HEK293T (cell line): ENCODE results near the gene GET3.

Experiments used
- CTCF ChIA-PET: fragments of 350-600 bp; formaldehyde crosslinking; extraction: SDS; loops from one replicate; lab custom pipeline; 2021; ENCODE audit warnings: antibody characterized with exemption, inconsistent platforms; lab: Yijun Ruan, JAX
- POLR2A ChIA-PET: fragments of 350-600 bp; formaldehyde crosslinking; extraction: SDS; loops from one replicate; lab custom pipeline; 2020; ENCODE audit warnings: antibody characterized with exemption, inconsistent platforms; lab: Yijun Ruan, JAX
- DNase-seq: peaks from one replicate; pipeline ENCODE4 v3.0.0; 2012; ENCODE audit warnings: mixed read lengths; ENCODE audit errors: extremely low spot score
- ARNT ChIP-seq: fragments of 450-650 bp; IDR thresholded peaks from 2 replicates; pipeline ENCODE4 v1.6.1; 2017; ENCODE audit warnings: mild to moderate bottlenecking
- BHLHE40 ChIP-seq: fragments of 450-650 bp; IDR thresholded peaks from 2 replicates; pipeline ENCODE4 v1.6.1; 2016; ENCODE audit warnings: mild to moderate bottlenecking, moderate library complexity, borderline replicate concordance
- CTBP1 ChIP-seq: fragments of 450-650 bp; IDR thresholded peaks from 2 replicates; pipeline ENCODE4 v1.6.1; 2016; ENCODE audit warnings: borderline replicate concordance
- ELF4 ChIP-seq: fragments of 450-650 bp; IDR thresholded peaks from 2 replicates; pipeline ENCODE4 v1.6.1; 2017; ENCODE audit warnings: antibody characterized with exemption
- FOXA1 ChIP-seq: fragments of 450-650 bp; IDR thresholded peaks from 2 replicates; pipeline ENCODE4 v1.6.1; 2016; ENCODE audit warnings: mild to moderate bottlenecking
- FOXK2 ChIP-seq: fragments of 450-650 bp; IDR thresholded peaks from 2 replicates; pipeline ENCODE4 v1.6.1; 2016; ENCODE audit warnings: mild to moderate bottlenecking
- FOXM1 ChIP-seq: fragments of 450-650 bp; IDR thresholded peaks from 2 replicates; pipeline ENCODE4 v1.6.1; 2017; ENCODE audit warnings: mild to moderate bottlenecking, borderline replicate concordance
- HDGF ChIP-seq: fragments of 450-650 bp; IDR thresholded peaks from 2 replicates; pipeline ENCODE4 v1.6.1; 2017; ENCODE audit warnings: antibody characterized with exemption, borderline replicate concordance
- L3MBTL2 ChIP-seq: fragments of 450-650 bp; conservative IDR thresholded peaks from 2 replicates; pipeline ENCODE4 v1.6.1; 2016; ENCODE audit warnings: mild to moderate bottlenecking
- LEF1 ChIP-seq: fragments of 450-650 bp; IDR thresholded peaks from 2 replicates; pipeline ENCODE4 v1.6.1; 2017; ENCODE audit warnings: mild to moderate bottlenecking, borderline replicate concordance
- NFRKB ChIP-seq: fragments of 450-650 bp; IDR thresholded peaks from 2 replicates; pipeline ENCODE4 v1.6.1; 2016; ENCODE audit warnings: mild to moderate bottlenecking, moderate library complexity
- SP1 ChIP-seq: fragments of 450-650 bp; IDR thresholded peaks from 2 replicates; pipeline ENCODE4 v1.6.1; 2017
- SUZ12 ChIP-seq: fragments of 450-650 bp; IDR thresholded peaks from 2 replicates; pipeline ENCODE4 v1.6.1; 2016; ENCODE audit warnings: mild to moderate bottlenecking
- TARDBP ChIP-seq: fragments of 450-650 bp; IDR thresholded peaks from 2 replicates; pipeline ENCODE4 v1.6.1; 2016
- ZNF384 ChIP-seq: fragments of 450-650 bp; IDR thresholded peaks from 2 replicates; pipeline ENCODE4 v1.6.1; 2016
- TF ChIP-seq, protein P1 (sequence below): fragments of 450-650 bp; IDR thresholded peaks from 2 replicates; pipeline ENCODE4 v1.6.1; 2016

The GET3 gene

DNA sequence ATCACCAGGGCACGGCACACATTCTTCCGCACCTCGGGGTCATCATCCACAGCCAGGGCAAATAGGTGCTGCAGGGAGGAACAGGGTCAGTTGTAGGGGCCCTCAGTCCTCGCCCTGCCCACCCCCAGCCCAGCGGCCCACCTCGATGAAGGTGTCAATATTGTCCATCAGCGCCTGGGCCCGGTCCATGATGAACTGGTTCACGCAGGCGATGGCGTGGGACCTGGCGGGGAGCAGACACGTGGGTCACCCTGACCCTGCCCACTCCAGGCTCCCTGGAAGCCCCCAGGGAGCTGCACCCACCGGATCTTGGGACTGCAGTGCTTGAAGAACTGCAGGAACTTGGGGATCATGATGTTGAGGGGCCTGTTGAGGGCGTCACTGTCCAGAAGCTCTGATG, 22.2 kb upstream of the GET3 start:
- POLR2A ChIA-PET = no interaction called here
- no peak for TF ChIP-seq ZNF384
- no peak for TF ChIP-seq FOXA1
- TF ChIP-seq HDGF = no peak
- TF ChIP-seq, protein P1, sequence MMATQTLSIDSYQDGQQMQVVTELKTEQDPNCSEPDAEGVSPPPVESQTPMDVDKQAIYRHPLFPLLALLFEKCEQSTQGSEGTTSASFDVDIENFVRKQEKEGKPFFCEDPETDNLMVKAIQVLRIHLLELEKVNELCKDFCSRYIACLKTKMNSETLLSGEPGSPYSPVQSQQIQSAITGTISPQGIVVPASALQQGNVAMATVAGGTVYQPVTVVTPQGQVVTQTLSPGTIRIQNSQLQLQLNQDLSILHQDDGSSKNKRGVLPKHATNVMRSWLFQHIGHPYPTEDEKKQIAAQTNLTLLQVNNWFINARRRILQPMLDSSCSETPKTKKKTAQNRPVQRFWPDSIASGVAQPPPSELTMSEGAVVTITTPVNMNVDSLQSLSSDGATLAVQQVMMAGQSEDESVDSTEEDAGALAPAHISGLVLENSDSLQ = no peak
- no peak for TF ChIP-seq SP1
- no peak for TF ChIP-seq SUZ12
- no peak for TF ChIP-seq NFRKB
- no peak for TF ChIP-seq FOXM1
- no peak for TF ChIP-seq ELF4
- TF ChIP-seq TARDBP = no peak
- no peak for TF ChIP-seq CTBP1
- no peak for TF ChIP-seq LEF1
- no peak for TF ChIP-seq BHLHE40
- TF ChIP-seq FOXK2 = no peak
- CTCF ChIA-PET = no interaction called here
- no peak for DNase-seq

DNA sequence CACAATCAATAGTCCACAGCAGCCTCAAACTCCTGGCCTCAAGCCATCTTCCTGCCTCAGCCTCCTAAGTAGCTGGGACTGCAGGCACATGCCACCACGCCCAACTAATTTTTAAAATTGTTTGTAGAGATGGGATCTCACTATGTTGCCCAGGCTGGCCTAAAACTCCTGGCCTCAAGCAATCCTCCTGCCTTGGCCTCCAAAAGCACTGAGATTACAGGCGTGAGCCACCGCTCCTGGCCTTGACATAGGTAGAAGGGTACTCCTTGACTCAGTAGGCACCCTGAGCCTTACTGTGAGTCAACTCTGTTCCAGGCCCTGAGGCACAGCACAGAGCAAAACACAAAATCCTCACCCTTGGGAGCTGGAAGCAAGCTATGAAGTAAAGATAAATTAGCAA, 21.4 kb upstream of the GET3 start:
- CTCF ChIA-PET = no interaction called here
- POLR2A ChIA-PET = interaction anchor here (0.8 kb wide), 1 partner anchor 18 kb away, joined by 3 read pairs; no protein-coding TSS in a partner anchor
- DNase-seq = no peak
- TF ChIP-seq BHLHE40 (no peak), CTBP1 (no peak), LEF1 (no peak), SUZ12 (no peak), HDGF (no peak), ARNT (no peak), FOXK2 (no peak), L3MBTL2 (no peak), ZNF384 (no peak), ELF4 (no peak), NFRKB (no peak), FOXA1 (no peak)

DNA sequence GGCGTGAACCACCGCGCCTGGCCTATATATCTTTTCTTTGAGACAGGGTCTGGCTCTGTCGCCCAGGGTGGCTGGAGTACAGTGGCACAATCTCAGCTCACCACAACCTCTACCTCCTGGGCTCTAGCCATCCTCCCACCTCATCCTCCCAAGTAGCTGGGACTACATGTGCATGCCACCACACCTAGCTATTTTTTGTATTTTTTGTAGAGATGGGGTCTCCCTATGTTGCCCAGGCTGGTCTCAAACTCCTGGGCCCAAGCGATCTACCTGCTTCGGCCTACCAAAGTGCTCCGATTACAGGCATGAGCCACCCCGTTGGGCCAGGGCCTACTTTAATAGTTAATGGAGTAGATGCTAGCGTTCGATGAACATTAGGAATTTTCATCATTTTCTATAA, 17.0 kb upstream of the GET3 start:
- POLR2A ChIA-PET = interaction anchor here (1.0 to 6.2 kb wide), 3 partner anchors 15 to 17 kb away, joined by 3 to 133 read pairs (median 3); partner anchors contain the start of genes GET3 and TRIR

DNA sequence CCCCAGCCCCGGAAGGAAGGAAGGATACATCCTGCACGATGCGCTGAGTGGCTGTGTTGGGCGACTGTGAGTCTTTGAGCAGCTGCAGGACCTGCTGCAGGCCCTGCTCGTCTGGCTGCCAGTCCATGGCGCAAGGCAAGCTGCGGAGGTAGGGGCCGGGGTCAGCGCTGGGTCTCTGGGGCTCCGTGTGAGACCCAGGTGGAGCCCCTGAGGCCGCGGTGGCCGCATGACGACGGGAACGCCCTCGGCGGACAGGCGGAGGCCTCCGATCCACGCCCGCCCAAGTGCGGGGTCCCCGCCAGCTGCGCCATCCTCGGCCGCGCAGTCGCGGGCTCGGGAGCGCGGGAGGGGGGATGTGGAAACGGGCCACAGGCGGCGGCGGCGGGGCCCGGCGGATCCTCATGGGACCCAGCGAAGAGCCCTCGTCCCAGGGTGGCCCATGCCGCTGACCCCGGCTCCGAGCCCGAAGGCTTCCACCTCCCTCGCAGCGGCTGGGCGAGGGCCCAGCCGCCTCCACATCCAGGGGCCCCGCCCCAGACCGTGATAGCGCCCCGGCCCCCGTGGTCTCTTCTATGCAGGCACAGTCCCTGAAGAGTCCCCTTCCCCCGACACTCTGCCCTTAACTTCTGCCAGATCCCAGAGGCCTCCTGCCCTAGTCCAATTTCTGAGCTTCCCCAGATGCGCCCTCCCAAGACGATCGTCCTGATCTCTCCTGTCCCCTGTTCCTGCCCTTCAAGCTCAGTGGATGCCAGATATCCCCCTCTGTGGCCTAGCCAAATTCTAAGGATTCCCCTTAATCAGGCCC, 16.2 kb upstream of the GET3 start:
- ChIA-PET POLR2A (interaction anchor here (0.6 to 6.2 kb wide), 11 partner anchors 7 to 71 kb away, joined by 3 to 133 read pairs (median 4); partner anchors contain the start of genes GET3, JUNB and TRIR), CTCF (interaction anchor here (0.9 to 1.3 kb wide), 2 partner anchors 13 to 37 kb away, joined by 3 read pairs; no protein-coding TSS in a partner anchor)
- TF ChIP-seq FOXM1 = no peak
- TF ChIP-seq ARNT = no peak
- TF ChIP-seq SP1 = no peak
- TF ChIP-seq ELF4 = no peak
- TF ChIP-seq FOXK2 = no peak
- TF ChIP-seq ZNF384 = no peak
- TF ChIP-seq FOXA1 = no peak
- TF ChIP-seq L3MBTL2 = no peak
- DNase-seq = no peak

More for the DNA sequence above, 17.0 kb upstream of the GET3 start:
- CTCF ChIA-PET = no interaction called here
- DNase-seq = no peak
- TF ChIP-seq SP1 = no peak
- TF ChIP-seq CTBP1 = no peak
- no peak for TF ChIP-seq TARDBP
- TF ChIP-seq HDGF = no peak
- no peak for TF ChIP-seq ELF4
- no peak for TF ChIP-seq BHLHE40
- TF ChIP-seq L3MBTL2 = no peak
- TF ChIP-seq FOXK2 = no peak
- no peak for TF ChIP-seq NFRKB
- no peak for TF ChIP-seq ZNF384
- no peak for TF ChIP-seq FOXA1
- no peak for TF ChIP-seq SUZ12

DNA sequence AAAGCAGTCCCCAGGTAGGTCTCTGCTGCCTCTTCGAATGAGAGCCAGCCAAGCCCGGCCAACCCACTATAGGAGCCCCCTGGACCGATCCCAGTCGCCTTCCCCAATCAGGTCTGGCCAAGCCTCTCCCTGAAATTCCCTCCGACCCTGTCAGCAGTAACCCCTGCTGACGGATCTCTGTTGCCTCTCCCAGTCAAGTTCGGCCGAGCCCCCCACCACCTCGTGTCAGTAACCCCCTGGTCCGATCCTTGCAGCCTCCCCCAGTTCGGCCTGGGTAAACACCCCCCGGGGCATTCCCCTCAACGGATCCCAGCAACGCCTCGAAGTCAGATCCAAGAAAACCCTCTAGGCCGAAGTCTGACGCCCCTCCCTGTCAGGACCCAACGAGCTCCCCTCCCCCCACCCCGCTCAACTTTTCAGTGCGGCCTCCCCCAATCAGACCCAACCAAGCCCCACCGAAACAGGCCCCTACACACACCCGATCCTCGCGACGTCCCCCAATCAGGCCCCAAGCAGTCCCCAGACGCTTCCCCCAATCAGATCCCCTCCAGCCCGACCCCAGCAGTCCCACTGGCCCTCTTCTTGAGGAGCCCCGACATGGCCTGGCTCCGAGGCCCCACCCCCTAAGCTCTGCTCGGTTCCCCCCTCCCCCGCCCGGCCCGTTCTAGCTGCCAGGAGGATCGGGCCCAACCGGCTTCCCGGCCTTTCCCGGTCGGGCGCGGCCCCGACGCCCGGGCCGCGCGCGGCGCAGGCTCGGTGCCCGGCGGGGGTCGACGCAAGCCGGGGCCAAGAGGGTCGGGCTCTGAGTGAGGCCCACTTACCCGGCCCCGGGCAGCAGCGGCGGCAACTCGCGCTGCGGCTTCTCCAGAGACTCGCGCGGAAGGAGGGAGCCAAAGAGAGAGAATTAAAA, 15.4 kb upstream of the GET3 start:
- POLR2A ChIA-PET = interaction anchor here (0.6 to 6.2 kb wide), 14 partner anchors 8 to 84 kb away, joined by 3 to 133 read pairs (median 5); partner anchors contain the start of genes DHPS, GET3, JUNB and RNASEH2A
- DNase-seq = peak; percentile 56
- CTCF ChIA-PET = interaction anchor here (0.9 to 1.3 kb wide), 2 partner anchors 12 to 37 kb away, joined by 3 read pairs; no protein-coding TSS in a partner anchor
- TF ChIP-seq ARNT (no peak), BHLHE40 (no peak), ZNF384 (no peak), ELF4 (no peak), LEF1 (no peak), SUZ12 (no peak), NFRKB (no peak), FOXA1 (no peak), TARDBP (no peak), SP1 (no peak), FOXK2 (no peak), CTBP1 (no peak), FOXM1 (no peak), L3MBTL2 (no peak), HDGF (no peak)
- TF ChIP-seq, protein P1 = no peak
